Mammary epithelial cell (primary cell): Measurements from ENCODE around the gene ISCA2.

Source experiments
- EZH2 ChIP-seq: IDR thresholded peaks from 2 replicates; pipeline ENCODE4 v1.6.1; 2012; ENCODE audit warnings: low read length, inconsistent platforms, borderline replicate concordance
- TF ChIP-seq, protein P1 (sequence below), 2 donors: IDR thresholded peaks in 1 of 2; conservative IDR thresholded peaks in 1 of 2; 2 replicates each; pipeline ENCODE4 v1.5.1; 2011 to 2012; ENCODE audit warnings: inconsistent platforms in 2 of 2, low read length in 2 of 2, mild to moderate bottlenecking in 2 of 2, control low read depth in 1 of 2, low read depth in 1 of 2; ENCODE audit not compliant: insufficient read depth in 1 of 2; ENCODE audit errors: extremely low read depth in 1 of 2

DNA sequence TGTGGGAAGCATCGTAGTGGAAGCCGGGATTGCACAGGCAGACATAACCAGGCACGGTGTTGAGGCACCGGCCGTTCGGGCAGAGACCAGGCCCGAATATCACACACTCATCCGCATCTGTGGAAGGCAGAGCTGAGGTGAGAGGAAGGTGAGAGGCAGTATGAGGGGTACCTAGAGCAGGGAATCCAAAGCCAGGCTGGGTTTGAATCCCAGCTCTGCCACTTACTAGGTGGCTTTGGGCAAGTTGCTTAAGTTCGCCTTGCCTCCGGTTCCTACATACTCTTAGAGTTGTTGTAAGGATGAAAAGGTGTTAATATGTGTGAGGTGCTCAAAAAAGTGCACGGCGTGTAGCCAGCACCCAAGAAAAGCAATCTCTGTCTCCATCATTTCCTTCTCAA lies 10.4 kb downstream of the ISCA2 start:
- TF ChIP-seq, protein P1, sequence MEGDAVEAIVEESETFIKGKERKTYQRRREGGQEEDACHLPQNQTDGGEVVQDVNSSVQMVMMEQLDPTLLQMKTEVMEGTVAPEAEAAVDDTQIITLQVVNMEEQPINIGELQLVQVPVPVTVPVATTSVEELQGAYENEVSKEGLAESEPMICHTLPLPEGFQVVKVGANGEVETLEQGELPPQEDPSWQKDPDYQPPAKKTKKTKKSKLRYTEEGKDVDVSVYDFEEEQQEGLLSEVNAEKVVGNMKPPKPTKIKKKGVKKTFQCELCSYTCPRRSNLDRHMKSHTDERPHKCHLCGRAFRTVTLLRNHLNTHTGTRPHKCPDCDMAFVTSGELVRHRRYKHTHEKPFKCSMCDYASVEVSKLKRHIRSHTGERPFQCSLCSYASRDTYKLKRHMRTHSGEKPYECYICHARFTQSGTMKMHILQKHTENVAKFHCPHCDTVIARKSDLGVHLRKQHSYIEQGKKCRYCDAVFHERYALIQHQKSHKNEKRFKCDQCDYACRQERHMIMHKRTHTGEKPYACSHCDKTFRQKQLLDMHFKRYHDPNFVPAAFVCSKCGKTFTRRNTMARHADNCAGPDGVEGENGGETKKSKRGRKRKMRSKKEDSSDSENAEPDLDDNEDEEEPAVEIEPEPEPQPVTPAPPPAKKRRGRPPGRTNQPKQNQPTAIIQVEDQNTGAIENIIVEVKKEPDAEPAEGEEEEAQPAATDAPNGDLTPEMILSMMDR (conservative IDR thresholded peaks at IDR 0.05 in 1 of 2, IDR thresholded peaks at IDR 0.05 in 1 of 2; ENCODE audit: extremely low read depth in 1 of 2, insufficient read depth in 1 of 2, low read depth in 1 of 2, low read length in 2 of 2) = no peak
- TF ChIP-seq EZH2 = no peak
